ENCODE measurements around the gene RPL29. TPM values are rescaled to one million over a fixed set of nuclear protein-coding genes. Genes with fewer than 3 reads are reported as not detected.

The RPL29 gene
- total and polyA plus RNA-seq, 2 of the 4 experiments (the other 2 are of a cell fraction): 2,081 to 2,126 TPM

GRCh38 chr3:52006820-52007133 is 11.1 kb upstream of the RPL29 start:
- no CpG with 5 or more reads among the region's 6 CpGs for WGBS, 2 experiments (ENCODE audit: extremely low coverage in 2 of 2, insufficient read length in 1 of 2)
- H3K27me3 ChIP-seq (ENCODE audit: control insufficient read depth, insufficient read depth, low read length): no peaks in the 10 kb centered on the region
- no peak overlapping the region for H3K4me2 ChIP-seq (ENCODE audit: low read depth, low read length)
- no peak overlapping the region for H3K27ac ChIP-seq (ENCODE audit: insufficient read depth, low read length)
- no peak overlapping the region for H3K14ac ChIP-seq (replicated peaks; ENCODE audit: low read depth, low read length)
- ATAC-seq (ENCODE audit: low read depth) (no peak), DNase-seq (no peak)
- no peak overlapping the region for H3K18ac ChIP-seq (ENCODE audit: low read depth, low read length)
- no peak overlapping the region for H4K5ac ChIP-seq (ENCODE audit: low read depth, low read length)
- no peak overlapping the region for H3K56ac ChIP-seq (ENCODE audit: extremely low read depth, insufficient read depth, low read length)
- peaks cover 11% of the 10 kb centered on the region for H3K4me1 ChIP-seq (ENCODE audit: control insufficient read depth, insufficient read depth, low read length)
- H4K8ac ChIP-seq (ENCODE audit: low read depth in 2 of 2, low read length in 2 of 2): no peak overlapping the region; a peak in 1 of 4 replicates
- dilution Hi-C loops (cut with HindIII; ENCODE audit: low sequenced_read_pairs, unreplicated experiment) (no loop called here), in situ Hi-C loops (cut with MboI; ENCODE audit: low sequenced_read_pairs) (no loop called here), intact Hi-C loops (cut with micrococcal nuclease) (no loop called here)
- H2BK5ac ChIP-seq (ENCODE audit: low read depth, low read length, poor library complexity, severe bottlenecking): no peak overlapping the region
- H3K36me3 ChIP-seq (ENCODE audit: control insufficient read depth, insufficient read depth, low read length): no peaks in the 10 kb centered on the region
- H4K20me1 ChIP-seq (ENCODE audit: insufficient read depth, low read length): no peaks in the 10 kb centered on the region
- peak overlapping the region; percentile 5 for H2AFZ ChIP-seq (replicated peaks; ENCODE audit: low read length, poor library complexity)
- H2BK20ac ChIP-seq (ENCODE audit: low read depth, low read length): no peak overlapping the region; the same call in 1 of the 2 replicates
- no peak overlapping the region for H3K4ac ChIP-seq (ENCODE audit: low read depth, low read length)
- ChIA-PET POLR2A (ENCODE audit: unreplicated experiment) (no interaction called here), CTCF (interaction anchor here (1.2 kb wide), 1 partner anchor 116 kb away, joined by 3 read pairs; no protein-coding TSS in a partner anchor)
- no peak overlapping the region for H4K91ac ChIP-seq (ENCODE audit: insufficient read depth, low read depth, low read length)
- no peak overlapping the region for H3K9ac ChIP-seq (ENCODE audit: low read depth, low read length)
- no peak overlapping the region for H2BK15ac ChIP-seq (ENCODE audit: low read depth, low read length)
- BruUV-seq (replicated peaks): no TSS peak
- H3K23ac ChIP-seq (ENCODE audit: low read depth, low read length): no peak overlapping the region
- TF ChIP-seq CTCF (conservative IDR thresholded peaks at IDR 0.05; ENCODE audit: low read depth, low read length) (no peak), ELK1 (IDR thresholded peaks at IDR 0.05; ENCODE audit: borderline replicate concordance, low read depth, low read length) (no peak), MAFK (IDR thresholded peaks at IDR 0.05; ENCODE audit: low read depth, low read length) (no peak), MXI1 (IDR thresholded peaks at IDR 0.05; ENCODE audit: borderline replicate concordance, low read depth, low read length) (no peak), RCOR1 (IDR thresholded peaks at IDR 0.05; ENCODE audit: insufficient replicate concordance, low read length) (no peak), FOS (IDR thresholded peaks at IDR 0.05; ENCODE audit: low read depth, low read length) (no peak), CHD1 (IDR thresholded peaks at IDR 0.05; ENCODE audit: low read depth, low read length) (no peak), MAZ (IDR thresholded peaks at IDR 0.05; ENCODE audit: borderline replicate concordance, low read depth, low read length) (no peak), RFX5 (IDR thresholded peaks at IDR 0.05; ENCODE audit: low read depth, low read length) (no peak), RAD21 (IDR thresholded peaks at IDR 0.05; ENCODE audit: low read length) (no peak), BHLHE40 (IDR thresholded peaks at IDR 0.05; ENCODE audit: low read depth, low read length) (no peak)
- H3K9me1 ChIP-seq (ENCODE audit: insufficient read depth, low read length): no peaks in the 10 kb centered on the region
- no peaks in the 10 kb centered on the region for H3K79me1 ChIP-seq (ENCODE audit: low read depth in 1 of 2, low read length in 2 of 2)
- H2AK5ac ChIP-seq (ENCODE audit: low read depth, low read length): no peak overlapping the region; the same call in 1 of the 2 replicates
- H3K4me3 ChIP-seq (ENCODE audit: insufficient read depth, low read depth, low read length): no peak overlapping the region
- no peak overlapping the region for H2AK9ac ChIP-seq (replicated peaks; ENCODE audit: low read depth, low read length, poor library complexity)
- no peak overlapping the region for H2BK120ac ChIP-seq (ENCODE audit: low read depth, low read length)
- H3K9me3 ChIP-seq (ENCODE audit: control insufficient read depth, insufficient read depth, low read length): no peaks in the 10 kb centered on the region

All from IMR-90 (cell line).